ENCODE results near the gene HCAR2.
"Not testable (repeated sequence)": the region's sequence is repeated elsewhere in the genome, so short reads cannot be mapped to it uniquely, and the experiment has no call there.

HCAR2 gene

GRCh38 chr12:122716658-122717057 lies 13.5 kb upstream of the HCAR2 start, which contains the start of gene HCAR3:
TSS of gene HCAR3 (minus strand) at chr12:122716811. CDS start at chr12:122716737, 74 bp downstream.
- peak in 1 of 3 donors; percentile 32 for DNase-seq
- H3K4me3 ChIP-seq (ENCODE audit: control insufficient read depth in 1 of 7, extremely low read depth in 1 of 7, insufficient read depth in 4 of 7, low read depth in 2 of 7, low read length in 6 of 7); H3K27me3 ChIP-seq (replicated peaks in 2 of 5; ENCODE audit: control insufficient read depth in 4 of 5, insufficient read depth in 5 of 5, low read length in 4 of 5); H3K36me3 ChIP-seq (ENCODE audit: control insufficient read depth in 4 of 4, insufficient read depth in 4 of 4, low read length in 3 of 4); POLR2A ChIA-PET; H3K9me3 ChIP-seq (ENCODE audit: control extremely low read depth in 1 of 5, control insufficient read depth in 4 of 5, insufficient read depth in 2 of 5, low read depth in 1 of 5, low read length in 4 of 5); CTCF ChIA-PET; H3K4me1 ChIP-seq (ENCODE audit: control extremely low read depth in 1 of 4, control insufficient read depth in 4 of 4, insufficient read depth in 4 of 4, low read length in 3 of 4); H3K27ac ChIP-seq (ENCODE audit: insufficient read depth in 1 of 2, low read depth in 1 of 2, low read length in 2 of 2, poor library complexity in 1 of 2, severe bottlenecking in 2 of 2): not testable (repeated sequence)
- 100% methylated on average over 2 of the region's 10 CpGs for WGBS (ENCODE audit: insufficient coverage)

- CTCF ChIA-PET = not testable (repeated sequence)
Observed at GRCh38 chr12:122715211-122715610, 12.1 kb upstream of the HCAR2 start.

GRCh38 chr12:122713491-122714188 lies 10.5 kb upstream of the HCAR2 start:
- DNase-seq = not testable (repeated sequence)

More at GRCh38 chr12:122715211-122715610, 12.1 kb upstream of the HCAR2 start:
- H3K4me3 ChIP-seq (ENCODE audit: control insufficient read depth in 1 of 7, extremely low read depth in 1 of 7, insufficient read depth in 4 of 7, low read depth in 2 of 7, low read length in 6 of 7); H3K36me3 ChIP-seq (ENCODE audit: control insufficient read depth in 4 of 4, insufficient read depth in 4 of 4, low read length in 3 of 4); POLR2A ChIA-PET; H3K27me3 ChIP-seq (replicated peaks in 2 of 5; ENCODE audit: control insufficient read depth in 4 of 5, insufficient read depth in 5 of 5, low read length in 4 of 5); H3K9me3 ChIP-seq (ENCODE audit: control extremely low read depth in 1 of 5, control insufficient read depth in 4 of 5, insufficient read depth in 2 of 5, low read depth in 1 of 5, low read length in 4 of 5); DNase-seq; H3K4me1 ChIP-seq (ENCODE audit: control extremely low read depth in 1 of 4, control insufficient read depth in 4 of 4, insufficient read depth in 4 of 4, low read length in 3 of 4); H3K27ac ChIP-seq (ENCODE audit: insufficient read depth in 1 of 2, low read depth in 1 of 2, low read length in 2 of 2, poor library complexity in 1 of 2, severe bottlenecking in 2 of 2): not testable (repeated sequence)
- 97% methylated on average over 6 of the region's 6 CpGs for WGBS (ENCODE audit: insufficient coverage)

GRCh38 chr12:122711266-122711665 lies 8.1 kb upstream of the HCAR2 start:
- DNase-seq = peak in 2 of 3 donors; percentile 53 to 67
- H3K4me1 ChIP-seq (ENCODE audit: control extremely low read depth in 1 of 4, control insufficient read depth in 4 of 4, insufficient read depth in 4 of 4, low read length in 3 of 4); H3K36me3 ChIP-seq (ENCODE audit: control insufficient read depth in 4 of 4, insufficient read depth in 4 of 4, low read length in 3 of 4); H3K27ac ChIP-seq (ENCODE audit: insufficient read depth in 1 of 2, low read depth in 1 of 2, low read length in 2 of 2, poor library complexity in 1 of 2, severe bottlenecking in 2 of 2); H3K4me3 ChIP-seq (ENCODE audit: control insufficient read depth in 1 of 7, extremely low read depth in 1 of 7, insufficient read depth in 4 of 7, low read depth in 2 of 7, low read length in 6 of 7); H3K9me3 ChIP-seq (ENCODE audit: control extremely low read depth in 1 of 5, control insufficient read depth in 4 of 5, insufficient read depth in 2 of 5, low read depth in 1 of 5, low read length in 4 of 5); CTCF ChIA-PET; H3K27me3 ChIP-seq (replicated peaks in 2 of 5; ENCODE audit: control insufficient read depth in 4 of 5, insufficient read depth in 5 of 5, low read length in 4 of 5): not testable (repeated sequence)
- POLR2A ChIA-PET = interaction anchor here (1.0 kb wide), 1 partner anchor 38 kb away, joined by 3 read pairs; no protein-coding TSS in a partner anchor
- 67% methylated on average over 1 of the region's 1 CpG for WGBS (ENCODE audit: insufficient coverage)

More at GRCh38 chr12:122713491-122714188, 10.5 kb upstream of the HCAR2 start:
- H3K4me3 ChIP-seq (ENCODE audit: control insufficient read depth in 1 of 7, extremely low read depth in 1 of 7, insufficient read depth in 4 of 7, low read depth in 2 of 7, low read length in 6 of 7); POLR2A ChIA-PET; H3K9me3 ChIP-seq (ENCODE audit: control extremely low read depth in 1 of 5, control insufficient read depth in 4 of 5, insufficient read depth in 2 of 5, low read depth in 1 of 5, low read length in 4 of 5); H3K4me1 ChIP-seq (ENCODE audit: control extremely low read depth in 1 of 4, control insufficient read depth in 4 of 4, insufficient read depth in 4 of 4, low read length in 3 of 4); H3K27ac ChIP-seq (ENCODE audit: insufficient read depth in 1 of 2, low read depth in 1 of 2, low read length in 2 of 2, poor library complexity in 1 of 2, severe bottlenecking in 2 of 2); H3K36me3 ChIP-seq (ENCODE audit: control insufficient read depth in 4 of 4, insufficient read depth in 4 of 4, low read length in 3 of 4); CTCF ChIA-PET; H3K27me3 ChIP-seq (replicated peaks in 2 of 5; ENCODE audit: control insufficient read depth in 4 of 5, insufficient read depth in 5 of 5, low read length in 4 of 5): not testable (repeated sequence)
- WGBS (ENCODE audit: insufficient coverage) = no CpG with 5 or more reads among the region's 10 CpGs

- H3K27me3 ChIP-seq (replicated peaks in 2 of 5; ENCODE audit: control insufficient read depth in 4 of 5, insufficient read depth in 5 of 5, low read length in 4 of 5); H3K4me3 ChIP-seq (ENCODE audit: control insufficient read depth in 1 of 7, extremely low read depth in 1 of 7, insufficient read depth in 4 of 7, low read depth in 2 of 7, low read length in 6 of 7); CTCF ChIA-PET; H3K4me1 ChIP-seq (ENCODE audit: control extremely low read depth in 1 of 4, control insufficient read depth in 4 of 4, insufficient read depth in 4 of 4, low read length in 3 of 4); H3K36me3 ChIP-seq (ENCODE audit: control insufficient read depth in 4 of 4, insufficient read depth in 4 of 4, low read length in 3 of 4); DNase-seq; H3K27ac ChIP-seq (ENCODE audit: insufficient read depth in 1 of 2, low read depth in 1 of 2, low read length in 2 of 2, poor library complexity in 1 of 2, severe bottlenecking in 2 of 2); H3K9me3 ChIP-seq (ENCODE audit: control extremely low read depth in 1 of 5, control insufficient read depth in 4 of 5, insufficient read depth in 2 of 5, low read depth in 1 of 5, low read length in 4 of 5): not testable (repeated sequence)
- POLR2A ChIA-PET = interaction anchor here (1.0 kb wide), 1 partner anchor 39 kb away, joined by 3 read pairs; no protein-coding TSS in a partner anchor
- WGBS (ENCODE audit: insufficient coverage) = 100% methylated on average over 2 of the region's 2 CpGs
Observed at GRCh38 chr12:122710341-122710740, 7.2 kb upstream of the HCAR2 start.

- H3K27me3 ChIP-seq (replicated peaks in 2 of 5; ENCODE audit: control insufficient read depth in 4 of 5, insufficient read depth in 5 of 5, low read length in 4 of 5); H3K36me3 ChIP-seq (ENCODE audit: control insufficient read depth in 4 of 4, insufficient read depth in 4 of 4, low read length in 3 of 4); H3K4me3 ChIP-seq (ENCODE audit: control insufficient read depth in 1 of 7, extremely low read depth in 1 of 7, insufficient read depth in 4 of 7, low read depth in 2 of 7, low read length in 6 of 7); DNase-seq; H3K9me3 ChIP-seq (ENCODE audit: control extremely low read depth in 1 of 5, control insufficient read depth in 4 of 5, insufficient read depth in 2 of 5, low read depth in 1 of 5, low read length in 4 of 5); H3K27ac ChIP-seq (ENCODE audit: insufficient read depth in 1 of 2, low read depth in 1 of 2, low read length in 2 of 2, poor library complexity in 1 of 2, severe bottlenecking in 2 of 2); CTCF ChIA-PET; H3K4me1 ChIP-seq (ENCODE audit: control extremely low read depth in 1 of 4, control insufficient read depth in 4 of 4, insufficient read depth in 4 of 4, low read length in 3 of 4); POLR2A ChIA-PET: not testable (repeated sequence)
- no CpG with 5 or more reads among the region's 3 CpGs for WGBS (ENCODE audit: insufficient coverage)
Observed at GRCh38 chr12:122709287-122709686, 6.1 kb upstream of the HCAR2 start.

- H3K27ac ChIP-seq (ENCODE audit: insufficient read depth in 1 of 2, low read depth in 1 of 2, low read length in 2 of 2, poor library complexity in 1 of 2, severe bottlenecking in 2 of 2); DNase-seq; H3K4me1 ChIP-seq (ENCODE audit: control extremely low read depth in 1 of 4, control insufficient read depth in 4 of 4, insufficient read depth in 4 of 4, low read length in 3 of 4); H3K36me3 ChIP-seq (ENCODE audit: control insufficient read depth in 4 of 4, insufficient read depth in 4 of 4, low read length in 3 of 4); POLR2A ChIA-PET; CTCF ChIA-PET; H3K4me3 ChIP-seq (ENCODE audit: control insufficient read depth in 1 of 7, extremely low read depth in 1 of 7, insufficient read depth in 4 of 7, low read depth in 2 of 7, low read length in 6 of 7); H3K9me3 ChIP-seq (ENCODE audit: control extremely low read depth in 1 of 5, control insufficient read depth in 4 of 5, insufficient read depth in 2 of 5, low read depth in 1 of 5, low read length in 4 of 5); H3K27me3 ChIP-seq (replicated peaks in 2 of 5; ENCODE audit: control insufficient read depth in 4 of 5, insufficient read depth in 5 of 5, low read length in 4 of 5): not testable (repeated sequence)
- WGBS (ENCODE audit: insufficient coverage) = no CpG with 5 or more reads among the region's 3 CpGs
Observed at GRCh38 chr12:122703841-122704240, 684 bp upstream of the HCAR2 start.
